Cardiac septum (tissue), 1 donor: ENCODE results near the gene FXYD4. TPM values are rescaled to one million over a fixed set of nuclear protein-coding genes. Genes with fewer than 3 reads are reported as not detected.
"Not testable (repeated sequence)": the region's sequence is repeated elsewhere in the genome, so short reads cannot be mapped to it uniquely, and the experiment has no call there.

Experiments
- DNase-seq: peaks from one replicate; pipeline ENCODE4 v3.0.0-alpha.2; 2020; ENCODE audit warnings: low spot score
- intact Hi-C: fragments of 100-400 bp; cut with DNase I; formaldehyde crosslinking; loops from one replicate; pipeline ENCODE4 v1.14.0; 2022
- total RNA-seq: library from RNA; stranded (reverse); fragmentation: NEBNext Ultra II Directional; extraction: Animal tissue kit (Norgen Biotek cat#: 25700); gene quantifications from one replicate; pipeline ENCODE4 v1.2.1, GENCODE V29; 2021
- donor health status: DM: no; HTN: no; CAD: no.

FXYD4 gene
- total RNA-seq, 1 donor from 2014 or later: not detected

DNA sequence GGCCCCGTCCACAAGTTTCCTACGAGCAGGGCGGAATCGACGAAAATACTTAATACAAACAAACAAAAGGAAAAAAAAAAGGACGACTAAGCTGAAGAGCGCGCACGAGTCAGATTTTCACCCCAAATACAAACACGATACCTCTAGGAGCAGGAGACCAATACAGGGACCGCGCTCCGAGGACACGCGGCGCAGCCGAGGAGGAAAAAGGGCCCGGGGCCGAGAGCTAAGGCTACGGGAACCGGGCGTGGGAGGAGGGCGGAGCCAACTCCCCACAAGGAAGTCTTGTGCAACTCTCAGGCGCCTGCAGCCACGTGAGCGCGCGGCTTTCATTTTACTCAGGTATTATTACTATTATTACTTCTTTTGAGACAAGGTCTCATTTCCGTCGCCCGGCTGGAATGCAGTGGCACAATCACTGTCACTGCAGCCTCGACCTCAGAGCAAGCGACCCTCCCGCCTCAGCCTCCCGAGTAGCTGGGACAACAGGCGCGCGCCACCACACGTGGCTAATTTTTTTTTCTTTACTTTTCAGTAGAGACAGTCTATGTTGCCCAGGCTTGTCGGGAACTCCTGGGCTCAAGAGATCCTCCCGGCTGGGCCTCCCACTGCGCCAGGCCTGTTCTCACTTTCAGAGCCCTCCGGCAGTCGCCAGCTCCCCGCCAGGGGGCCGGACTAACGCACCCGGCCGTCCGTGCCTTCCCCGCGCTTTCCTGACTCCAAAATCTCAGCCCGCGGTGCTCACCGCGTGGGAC is 36.3 kb downstream of the FXYD4 start:
- DNase-seq: peak; percentile 97
- intact Hi-C loops: loop anchor here (1.0 kb wide), 1 partner anchor 10 kb away; no protein-coding TSS in a partner anchor

DNA sequence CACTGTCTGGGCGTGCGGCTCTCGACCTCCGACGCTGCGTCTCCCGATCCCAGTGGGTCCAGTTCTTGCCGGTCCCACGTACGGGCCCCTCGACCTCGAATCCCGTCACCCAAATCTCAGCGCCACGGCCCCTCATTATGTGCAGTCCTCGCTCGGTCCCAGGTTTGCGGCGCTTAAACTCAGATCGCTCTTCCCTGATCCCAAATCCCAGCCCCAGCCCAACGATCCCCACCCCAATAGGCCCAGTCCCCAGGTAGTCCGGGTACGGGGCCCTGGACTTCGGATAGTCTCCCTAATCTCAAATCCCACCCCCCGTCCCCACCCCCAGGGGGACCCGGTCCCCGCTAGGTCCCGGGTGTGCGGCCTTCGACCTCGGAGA is 36.9 kb downstream of the FXYD4 start:
- DNase-seq: no peak
- intact Hi-C loops: no loop called here

DNA sequence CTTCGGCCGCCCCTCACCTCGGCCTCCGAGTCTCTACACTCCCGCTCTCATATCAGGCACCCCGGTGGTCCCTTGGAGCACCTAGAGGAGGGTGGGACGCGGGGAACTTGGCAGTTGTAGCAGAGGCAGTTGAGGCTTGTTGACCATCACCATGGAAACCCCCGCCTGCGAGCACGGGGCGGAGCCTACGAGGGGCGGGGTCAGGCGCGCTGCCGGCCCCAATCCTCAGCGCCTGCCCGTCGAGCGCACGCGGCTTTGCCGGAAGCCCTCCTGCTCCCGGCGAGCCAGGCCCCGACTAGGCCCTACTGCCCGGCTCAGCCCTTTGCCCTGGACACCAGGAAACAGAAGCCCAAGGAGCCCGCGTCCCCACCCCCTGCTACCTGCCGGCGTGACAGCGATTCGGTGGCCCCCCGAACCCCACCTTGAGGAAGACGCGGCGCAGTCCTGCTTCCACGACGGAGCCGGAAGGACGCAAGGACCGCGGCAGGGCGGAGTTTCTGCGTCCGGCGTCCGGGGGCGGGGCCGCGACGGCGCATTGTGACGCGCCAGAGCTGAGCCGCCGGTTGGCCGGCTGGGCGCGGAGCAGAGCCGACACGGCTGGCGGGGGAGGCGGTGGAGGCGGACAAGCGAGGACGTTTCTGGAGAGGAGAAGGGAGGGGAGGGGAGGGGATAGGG is 37.4 kb downstream of the FXYD4 start, which contains the start of gene HNRNPF:
Gene HNRNPF (minus strand): TSS at position 477 of the 675 bp plus-strand sequence. CDS start 21,302 bp downstream, outside the sequence.
- intact Hi-C loops: loop anchor here (1.0 kb wide), 1 partner anchor 11 kb away; no protein-coding TSS in a partner anchor
- DNase-seq: peak; percentile 97

DNA sequence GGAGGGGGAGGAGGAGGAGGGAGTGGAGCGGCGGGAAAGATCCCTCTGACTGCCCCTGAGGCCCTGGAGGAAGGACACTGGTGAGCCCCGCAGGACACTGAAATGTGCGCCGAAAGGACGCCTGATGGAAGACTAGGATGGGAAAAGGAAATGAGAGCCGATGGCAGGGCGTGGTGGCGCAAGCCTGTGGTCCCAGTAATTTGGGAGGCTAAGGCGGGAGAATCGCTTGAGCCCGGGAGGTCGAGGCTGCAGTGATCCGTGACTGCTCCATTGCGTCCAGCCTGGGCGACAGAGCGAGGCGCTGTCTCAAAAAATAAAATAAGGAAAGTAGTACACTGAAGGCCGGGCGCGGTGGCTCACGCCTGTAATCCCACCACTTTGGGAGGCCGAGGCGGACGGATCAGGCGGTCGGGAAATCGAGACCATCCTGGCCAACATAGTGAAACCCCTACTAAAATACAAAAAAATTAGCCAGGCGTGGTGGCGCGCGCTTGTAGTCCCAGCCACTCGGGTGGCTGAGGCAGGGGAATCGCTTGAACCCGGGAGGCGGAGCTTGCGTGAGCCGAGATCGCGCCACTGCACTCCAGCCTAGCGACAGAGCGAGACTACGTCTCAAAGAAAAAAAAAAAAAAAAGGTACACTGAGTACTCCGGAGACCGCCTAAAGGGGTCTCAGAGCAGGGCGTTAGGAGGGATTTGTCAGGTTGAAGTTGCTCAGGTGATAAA is 38.1 kb downstream of the FXYD4 start:
- intact Hi-C loops: loop anchor here (1.0 kb wide), 1 partner anchor 11 kb away; no protein-coding TSS in a partner anchor
- DNase-seq: no peak

DNA sequence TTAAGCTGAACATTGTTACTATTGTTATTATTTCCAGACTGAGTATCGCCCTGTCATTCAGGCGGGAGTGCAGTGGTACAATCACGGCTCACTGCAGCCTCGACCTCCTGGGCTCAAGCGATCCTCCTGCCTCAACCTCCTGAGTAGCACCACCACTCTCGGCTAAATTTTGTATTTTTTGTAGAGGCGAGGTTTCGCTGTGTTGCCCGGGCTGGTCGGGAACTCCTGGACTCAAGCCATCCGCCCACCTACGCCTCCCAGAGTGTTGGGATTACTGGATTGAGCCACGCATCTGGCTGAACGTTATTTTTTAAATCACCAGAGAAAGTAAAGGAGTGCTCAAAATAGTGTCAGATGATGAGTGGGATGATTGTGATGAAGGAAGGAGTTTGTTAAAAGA is 38.9 kb downstream of the FXYD4 start:
- no peak for DNase-seq
- intact Hi-C loops: no loop called here

DNA sequence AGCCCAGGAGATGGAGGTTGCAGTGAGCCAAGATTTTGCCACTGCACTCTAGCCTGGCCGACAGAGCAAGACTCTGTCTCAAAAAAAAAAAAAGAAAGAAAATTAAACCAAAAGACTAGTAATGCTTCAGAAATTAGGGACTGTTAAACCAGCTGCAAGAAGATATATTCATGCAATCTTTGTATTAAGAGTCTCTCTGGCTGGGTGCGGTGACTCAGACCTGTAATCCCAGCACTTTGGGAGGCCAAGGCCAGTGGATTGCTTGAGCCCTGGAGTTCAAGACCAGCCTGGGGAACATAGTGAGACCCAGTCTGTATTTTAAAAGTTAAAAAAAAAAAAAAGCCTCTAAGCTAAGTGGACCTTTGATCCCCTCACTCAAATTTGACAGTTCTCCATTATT is 40.1 kb downstream of the FXYD4 start:
- intact Hi-C loops: no loop called here
- no peak for DNase-seq

DNA sequence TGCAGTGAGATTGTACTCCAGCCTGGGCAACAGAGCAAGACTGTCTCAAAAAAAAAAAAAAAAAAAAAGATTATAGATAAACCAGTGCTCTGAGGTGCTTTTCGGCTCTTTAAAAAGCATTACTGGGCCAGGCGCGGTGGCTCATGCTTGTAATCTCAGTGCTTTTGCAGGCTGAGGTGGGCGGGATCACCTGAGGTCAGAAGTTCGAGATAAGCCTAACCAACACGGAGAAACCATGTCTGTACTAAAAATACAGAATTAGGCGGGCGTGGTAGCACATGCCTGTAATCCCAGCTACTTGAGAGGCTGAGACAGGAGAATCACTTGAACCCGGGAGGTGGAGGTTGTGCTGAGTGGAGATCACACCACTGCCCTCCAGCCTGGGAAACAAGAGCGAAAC is 44.1 kb downstream of the FXYD4 start:
- DNase-seq: no peak

DNA sequence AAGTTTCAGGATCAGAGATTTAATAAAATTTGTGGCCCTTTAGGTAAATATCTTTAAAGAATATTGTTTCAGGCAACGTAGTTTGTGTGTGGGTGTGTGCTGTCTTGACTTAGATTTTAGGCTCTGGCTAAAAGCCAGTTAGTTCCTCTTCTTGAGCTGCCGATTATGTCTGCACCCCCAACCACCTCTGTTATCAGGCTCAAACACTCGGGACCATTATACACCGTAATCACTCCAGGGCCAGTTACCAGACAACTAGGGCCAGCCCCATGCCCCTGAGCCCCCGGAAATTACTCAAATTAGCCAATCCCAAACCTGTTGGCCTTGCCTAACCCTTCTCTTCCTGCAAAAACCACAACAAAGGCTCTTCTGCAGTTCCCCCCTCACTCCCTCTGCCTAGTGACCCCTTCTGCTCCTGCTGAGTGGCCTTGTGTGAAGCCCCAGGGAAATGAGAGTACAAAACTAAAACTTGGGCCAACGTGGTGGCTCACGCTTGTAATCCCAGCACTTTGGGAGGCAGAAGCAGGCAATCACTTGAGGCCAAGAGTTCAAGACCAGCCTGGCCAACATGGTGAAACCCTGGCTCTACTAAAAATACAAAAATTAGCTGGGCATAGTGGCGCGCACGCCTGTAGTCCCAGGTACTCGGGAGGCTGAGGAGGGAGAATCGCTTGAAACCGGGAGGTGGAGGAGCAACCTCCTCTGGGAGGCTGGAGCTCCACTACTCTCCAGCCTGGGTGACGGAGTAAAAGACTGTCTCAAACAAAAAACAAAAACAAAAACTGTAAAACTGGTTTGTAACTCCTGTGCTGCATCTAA is 46.7 kb downstream of the FXYD4 start:
- intact Hi-C loops: no loop called here
- no peak for DNase-seq

More for the DNA sequence above, 44.1 kb downstream of the FXYD4 start:
- intact Hi-C loops: no loop called here

DNA sequence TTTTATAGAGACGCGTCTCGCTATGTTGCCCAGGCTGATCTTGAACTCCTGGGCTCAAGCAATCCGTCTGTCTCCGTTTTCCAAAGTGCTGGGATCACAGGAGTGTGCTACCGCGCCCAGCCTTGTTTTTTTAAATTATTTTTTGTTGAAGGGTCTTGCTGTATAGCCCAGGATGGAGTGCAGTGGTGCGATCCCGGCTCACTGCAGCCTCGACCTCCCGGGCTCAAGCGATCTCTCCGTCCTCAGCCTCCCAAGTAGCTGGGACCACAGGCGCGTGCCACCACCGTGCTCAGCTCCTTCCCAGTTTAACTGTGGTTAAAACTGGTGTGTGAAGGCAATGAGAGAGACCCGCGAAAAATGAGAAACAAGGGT is 48.5 kb downstream of the FXYD4 start:
- DNase-seq: no peak
- intact Hi-C loops: loop anchor here (1.0 kb wide), 2 partner anchors 11 to 16 kb away; partner anchors contain the start of gene HNRNPF

DNA sequence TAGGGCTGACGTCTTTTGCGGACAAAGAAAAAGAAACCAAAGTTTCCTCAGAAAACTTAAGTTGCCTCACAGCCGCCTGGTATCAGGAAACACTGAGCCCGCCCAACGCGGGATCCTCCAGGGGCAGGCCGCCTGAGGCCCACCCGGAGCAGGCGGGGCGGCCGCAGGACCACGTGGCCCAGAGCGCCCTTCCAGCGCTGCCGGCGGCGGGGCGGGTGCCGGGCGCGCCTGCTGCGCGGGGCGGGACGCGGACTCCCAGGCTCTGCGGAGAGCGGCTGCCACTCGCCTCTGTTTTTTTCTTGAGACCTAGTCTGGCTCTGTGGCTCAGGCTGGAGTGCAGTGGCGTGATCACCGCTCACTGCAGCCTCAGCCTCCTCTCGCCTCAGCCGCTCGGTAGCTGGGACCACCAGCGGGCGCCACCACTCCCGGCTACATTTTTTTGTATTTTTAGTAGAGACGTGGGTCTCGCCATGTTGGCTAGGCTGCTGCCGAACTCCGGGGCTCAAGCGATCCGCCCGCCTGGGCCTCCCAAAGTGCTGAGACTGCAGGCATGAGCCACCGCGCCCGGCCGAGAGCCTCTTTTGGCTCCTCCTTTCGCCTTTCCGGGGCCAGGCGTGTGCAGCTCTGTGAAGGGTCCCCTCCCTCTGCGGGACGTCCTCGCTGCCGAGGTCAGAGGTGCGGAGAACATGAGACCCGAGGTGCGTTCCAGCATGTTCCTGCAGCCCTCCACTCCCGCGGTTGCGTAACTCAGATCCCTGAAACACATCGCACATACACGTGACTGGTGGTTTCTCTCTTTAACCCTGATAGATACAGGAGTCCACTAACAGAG is 49.1 kb downstream of the FXYD4 start:
- DNase-seq: peak; percentile 91
- intact Hi-C loops: loop anchor here (1.0 kb wide), 2 partner anchors 11 to 16 kb away; partner anchors contain the start of gene HNRNPF

DNA sequence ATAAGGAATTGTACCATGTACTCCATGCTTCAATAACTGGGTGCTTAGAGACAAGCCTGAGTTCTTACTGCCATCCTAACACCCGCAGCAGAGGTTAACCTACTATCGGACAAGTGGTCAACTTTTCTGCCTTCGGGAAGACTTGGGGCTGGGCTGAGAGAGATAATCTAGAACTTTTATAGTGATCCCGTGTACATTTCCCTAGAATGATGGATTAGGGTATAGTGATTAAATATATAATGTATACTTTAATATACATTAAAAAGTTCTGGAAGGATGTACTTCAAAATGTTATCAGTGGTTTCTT is 49.7 kb downstream of the FXYD4 start:
- DNase-seq: no peak
- intact Hi-C loops: no loop called here

DNA sequence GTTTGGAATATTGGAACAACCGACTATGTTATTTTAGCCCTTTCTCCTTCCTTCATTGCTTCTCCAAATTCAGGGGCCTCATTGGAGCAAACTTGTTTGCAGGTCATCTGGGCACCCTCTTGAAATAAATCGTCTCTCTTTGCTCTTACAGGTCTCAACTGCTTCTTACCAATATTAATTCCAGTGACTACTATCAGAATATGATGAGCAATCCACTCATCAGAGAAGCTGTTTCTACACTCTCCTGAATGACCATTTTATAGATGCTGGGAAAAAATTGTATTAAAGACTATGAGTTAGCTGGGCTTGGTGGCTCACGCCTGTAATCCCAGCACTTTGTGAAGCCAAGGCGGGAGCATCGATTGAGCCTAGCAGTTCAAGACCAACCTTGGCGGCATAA is 50.1 kb downstream of the FXYD4 start:
- no peak for DNase-seq
- intact Hi-C loops: no loop called here

DNA sequence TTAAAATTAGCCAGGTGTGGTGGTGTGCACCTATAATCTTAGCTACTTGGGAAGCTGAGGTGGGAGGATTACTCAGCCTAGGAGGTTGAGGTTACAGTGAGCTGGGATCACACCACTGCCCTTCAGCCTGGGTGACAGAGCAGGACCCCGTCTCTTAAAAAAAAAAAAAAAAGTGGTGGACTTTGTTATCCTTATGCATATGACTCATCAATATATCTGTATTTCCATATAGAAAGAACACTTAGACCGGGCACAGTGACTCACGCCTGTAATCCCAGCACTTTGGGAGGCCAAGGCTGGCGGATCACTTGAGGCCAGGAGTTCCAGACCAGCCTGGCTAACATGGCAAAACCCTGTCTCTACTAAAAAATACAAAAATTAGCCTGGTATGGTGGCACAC is 50.5 kb downstream of the FXYD4 start:
- DNase-seq, intact Hi-C loops: not testable (repeated sequence)

DNA sequence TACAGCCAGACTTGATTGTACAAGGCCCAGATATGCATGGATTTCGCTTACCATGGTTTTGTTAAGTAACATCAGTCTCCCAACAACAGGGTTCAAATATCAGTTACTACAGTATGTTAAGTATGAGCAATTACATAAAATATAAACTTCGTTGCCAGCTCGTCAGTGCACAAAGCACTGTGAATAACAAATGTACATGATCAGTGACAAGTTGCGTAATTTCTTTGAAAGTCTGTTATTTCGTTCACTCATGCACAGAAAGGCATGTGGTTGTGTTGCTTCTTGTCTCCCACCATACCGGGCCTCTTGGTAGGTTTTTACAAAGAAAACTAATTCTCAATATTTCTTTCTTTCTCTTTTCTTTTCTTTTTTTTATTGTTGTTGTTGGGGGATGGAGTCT is 53.0 kb downstream of the FXYD4 start:
- no peak for DNase-seq
- intact Hi-C loops: no loop called here

Other genes starting within 250 kb of the FXYD4 start
- gene CSGALNACT2, start 233.2 kb upstream of the FXYD4 start, total RNA-seq: 14.2 TPM
- gene RASGEF1A, start 104.6 kb upstream of the FXYD4 start, total RNA-seq: 1.0 TPM
- 80.8 TPM for gene HNRNPF, start 37.5 kb downstream of the FXYD4 start, total RNA-seq
- gene ZNF487, start 65.5 kb downstream of the FXYD4 start, total RNA-seq: 2.7 TPM
- 1.7 TPM for gene ZNF239, start 203.0 kb downstream of the FXYD4 start, total RNA-seq
- gene ZNF485, start 234.8 kb downstream of the FXYD4 start, total RNA-seq: 1.7 TPM